Suprapubic skin (tissue), 4 donors: Measurements from ENCODE around the gene SDHA.
"Not testable (repeated sequence)": the region's sequence is repeated elsewhere in the genome, so short reads cannot be mapped to it uniquely, and the experiment has no call there.

ENCODE experiments used
- CTCF ChIP-seq, 2 donors: fragments of 200-600 bp in 1 of 2; fragments of 450-650 bp in 1 of 2; sonication (generic) in 1 of 2; IDR thresholded peaks; one replicate each; pipeline ENCODE4 v1.5.1; 2016 to 2019; ENCODE audit warnings: antibody characterized with exemption in 2 of 2, mild to moderate bottlenecking in 1 of 2, moderate library complexity in 1 of 2
- POLR2A ChIP-seq, 2 donors: fragments of 450-650 bp; IDR thresholded peaks; one replicate each; pipeline ENCODE4 v1.6.1; 2017; ENCODE audit warnings: antibody characterized with exemption in 2 of 2, mild to moderate bottlenecking in 2 of 2, moderate library complexity in 2 of 2
- POLR2AphosphoS5 ChIP-seq, 3 donors: sonication (generic); formaldehyde crosslinking; IDR thresholded peaks; one replicate each; pipeline ENCODE4 v1.6.1; 2017; ENCODE audit warnings: antibody characterized with exemption in 3 of 3

DNA sequence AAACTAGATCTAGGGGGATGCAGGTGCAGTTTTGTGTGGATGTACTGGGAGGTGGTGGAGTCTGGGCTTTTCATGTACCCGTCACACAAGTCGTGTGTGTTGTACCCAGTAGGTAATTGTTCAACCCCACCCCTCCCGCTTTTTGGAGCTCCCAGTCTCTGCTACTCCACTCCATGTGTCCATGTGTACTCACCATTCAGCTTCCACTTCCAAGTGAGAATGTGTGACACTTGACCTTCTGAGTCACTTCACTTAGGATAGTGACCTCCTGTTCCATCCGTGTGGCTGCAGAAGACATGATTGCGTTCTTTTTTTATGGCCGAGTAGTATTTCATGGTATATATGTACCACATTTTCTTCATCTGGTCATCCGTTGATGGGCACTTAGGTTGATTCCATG is 22.4 kb downstream of the SDHA start:
- not testable (repeated sequence) for TF ChIP-seq CTCF, POLR2AphosphoS5, POLR2A (IDR thresholded peaks at IDR 0.05)
